GM19324 (cell line): ENCODE results near the gene SGO2.
A peak's percentile ranks its signal among the peaks of the same experiment; 100 is the strongest.

Source experiments
- ATAC-seq: cut with Tn5 transposase; IDR thresholded peaks from one replicate; pipeline ENCODE4 v1.9.1; 2021; ENCODE audit warnings: mild to moderate bottlenecking, moderate library complexity; ENCODE audit not compliant: unreplicated experiment, low FRiP score

Gene SGO2, protein sequence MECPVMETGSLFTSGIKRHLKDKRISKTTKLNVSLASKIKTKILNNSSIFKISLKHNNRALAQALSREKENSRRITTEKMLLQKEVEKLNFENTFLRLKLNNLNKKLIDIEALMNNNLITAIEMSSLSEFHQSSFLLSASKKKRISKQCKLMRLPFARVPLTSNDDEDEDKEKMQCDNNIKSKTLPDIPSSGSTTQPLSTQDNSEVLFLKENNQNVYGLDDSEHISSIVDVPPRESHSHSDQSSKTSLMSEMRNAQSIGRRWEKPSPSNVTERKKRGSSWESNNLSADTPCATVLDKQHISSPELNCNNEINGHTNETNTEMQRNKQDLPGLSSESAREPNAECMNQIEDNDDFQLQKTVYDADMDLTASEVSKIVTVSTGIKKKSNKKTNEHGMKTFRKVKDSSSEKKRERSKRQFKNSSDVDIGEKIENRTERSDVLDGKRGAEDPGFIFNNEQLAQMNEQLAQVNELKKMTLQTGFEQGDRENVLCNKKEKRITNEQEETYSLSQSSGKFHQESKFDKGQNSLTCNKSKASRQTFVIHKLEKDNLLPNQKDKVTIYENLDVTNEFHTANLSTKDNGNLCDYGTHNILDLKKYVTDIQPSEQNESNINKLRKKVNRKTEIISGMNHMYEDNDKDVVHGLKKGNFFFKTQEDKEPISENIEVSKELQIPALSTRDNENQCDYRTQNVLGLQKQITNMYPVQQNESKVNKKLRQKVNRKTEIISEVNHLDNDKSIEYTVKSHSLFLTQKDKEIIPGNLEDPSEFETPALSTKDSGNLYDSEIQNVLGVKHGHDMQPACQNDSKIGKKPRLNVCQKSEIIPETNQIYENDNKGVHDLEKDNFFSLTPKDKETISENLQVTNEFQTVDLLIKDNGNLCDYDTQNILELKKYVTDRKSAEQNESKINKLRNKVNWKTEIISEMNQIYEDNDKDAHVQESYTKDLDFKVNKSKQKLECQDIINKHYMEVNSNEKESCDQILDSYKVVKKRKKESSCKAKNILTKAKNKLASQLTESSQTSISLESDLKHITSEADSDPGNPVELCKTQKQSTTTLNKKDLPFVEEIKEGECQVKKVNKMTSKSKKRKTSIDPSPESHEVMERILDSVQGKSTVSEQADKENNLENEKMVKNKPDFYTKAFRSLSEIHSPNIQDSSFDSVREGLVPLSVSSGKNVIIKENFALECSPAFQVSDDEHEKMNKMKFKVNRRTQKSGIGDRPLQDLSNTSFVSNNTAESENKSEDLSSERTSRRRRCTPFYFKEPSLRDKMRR

DNA sequence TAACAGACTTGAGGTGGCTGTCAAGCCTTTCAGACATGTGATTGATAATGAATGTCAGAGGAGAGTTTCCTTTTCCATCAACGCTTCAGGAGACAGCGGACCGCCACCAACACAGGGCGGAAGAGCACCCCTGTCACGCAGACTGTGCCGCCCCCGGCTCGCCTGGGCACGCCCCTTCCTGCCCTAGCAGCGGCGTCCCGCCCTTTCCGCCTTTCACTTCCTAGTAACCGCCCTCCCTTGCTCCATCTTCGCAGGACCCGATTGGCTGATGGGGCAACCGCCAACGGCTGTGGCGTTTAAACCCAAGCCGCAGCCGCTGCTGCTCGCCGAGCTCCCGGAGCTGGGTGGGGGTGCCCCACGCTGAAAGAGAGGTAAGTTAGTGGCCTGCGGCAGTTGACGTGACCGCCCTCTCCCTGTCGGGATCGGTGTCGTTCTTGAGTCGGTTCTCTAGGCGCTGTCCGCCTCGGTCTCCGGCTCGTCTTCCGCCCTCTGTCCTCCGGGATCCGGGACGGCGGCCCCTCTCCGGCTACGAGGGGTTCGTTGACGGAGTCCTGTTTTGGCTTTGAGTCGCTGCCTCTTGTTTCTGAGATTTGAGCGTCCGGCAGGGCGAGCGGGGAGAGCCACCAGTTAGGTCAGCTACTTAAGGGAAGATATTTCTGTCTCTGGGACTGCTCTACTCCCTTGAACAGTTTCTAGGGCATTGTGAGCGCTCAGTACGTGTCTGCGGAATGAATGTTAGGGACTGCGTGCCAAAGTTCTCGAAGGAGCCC, at the start of gene SGO2:
Gene SGO2 (plus strand): TSS at position 326 of the 770 bp plus-strand sequence. CDS start 6,769 bp downstream, outside the sequence.
- peak; percentile 100 for ATAC-seq

DNA sequence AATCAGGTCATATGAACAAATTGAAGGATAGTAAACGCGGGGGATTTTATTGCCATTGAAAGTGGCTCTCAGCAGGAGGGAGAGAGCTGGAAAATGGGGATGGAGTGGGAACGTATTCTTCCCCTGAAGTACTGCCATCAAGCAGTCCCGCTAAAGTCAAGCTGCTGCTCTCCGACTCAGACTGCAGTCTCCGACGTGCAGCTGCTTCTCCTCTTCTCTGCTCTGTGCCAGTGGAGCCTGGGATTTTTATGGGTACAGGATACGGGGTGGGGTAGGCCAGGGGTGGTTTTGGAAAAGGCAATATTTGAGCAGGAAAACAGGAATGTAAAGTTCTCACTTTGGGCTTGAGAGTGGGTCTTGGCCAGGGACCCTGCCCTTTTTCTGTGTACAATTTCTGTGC, 49.2 kb upstream of the SGO2 start:
- no peak for ATAC-seq

DNA sequence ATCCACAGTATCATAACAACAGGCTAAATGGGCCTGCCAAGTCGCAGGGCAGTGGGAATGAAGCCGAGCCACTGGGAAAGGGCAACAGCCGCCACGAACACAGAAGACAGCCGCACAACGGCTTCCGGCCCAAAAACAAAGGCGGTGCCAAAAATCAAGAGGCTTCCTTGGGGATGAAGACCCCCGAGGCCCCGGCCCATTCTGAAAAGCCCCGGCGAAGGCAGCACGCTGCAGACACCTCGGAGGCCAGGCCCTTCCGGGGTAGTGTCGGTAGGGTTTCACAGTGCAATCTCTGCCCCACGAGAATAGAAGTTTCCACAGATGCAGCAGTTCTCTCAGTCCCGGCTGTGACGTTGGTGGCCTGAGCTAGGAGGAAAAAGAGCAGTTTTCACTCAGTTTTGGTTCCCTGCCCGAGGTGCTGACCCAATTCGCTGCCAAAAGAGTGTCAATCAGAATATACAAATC, 48.3 kb upstream of the SGO2 start:
- no peak for ATAC-seq

DNA sequence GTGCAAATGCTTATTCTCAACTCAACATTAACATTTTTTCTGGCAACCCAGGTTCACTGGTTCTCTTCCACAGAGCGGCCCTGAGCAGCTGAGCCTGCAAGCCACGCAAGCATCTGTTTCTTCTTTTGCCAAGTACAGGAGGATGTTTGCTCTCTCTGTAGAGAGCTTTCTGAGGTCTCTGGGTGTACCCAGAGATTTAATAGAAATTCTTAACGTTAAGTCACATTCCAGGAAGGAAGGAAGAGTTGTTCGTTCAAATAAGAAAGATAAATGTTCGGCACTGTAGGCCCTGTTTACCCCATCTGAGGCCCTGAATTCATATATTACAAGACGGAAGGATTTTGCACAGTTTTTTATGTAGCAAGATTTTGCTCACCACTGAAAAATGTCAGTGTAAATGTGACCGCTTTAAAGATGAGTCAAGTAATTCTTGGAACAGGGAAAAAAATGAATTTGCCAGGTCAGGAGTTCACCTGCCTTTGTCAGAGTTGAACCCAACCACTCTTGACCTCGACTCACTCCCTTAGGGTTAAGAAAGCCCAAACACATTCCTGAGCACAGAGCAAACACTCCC, 46.2 kb upstream of the SGO2 start:
- no peak for ATAC-seq

DNA sequence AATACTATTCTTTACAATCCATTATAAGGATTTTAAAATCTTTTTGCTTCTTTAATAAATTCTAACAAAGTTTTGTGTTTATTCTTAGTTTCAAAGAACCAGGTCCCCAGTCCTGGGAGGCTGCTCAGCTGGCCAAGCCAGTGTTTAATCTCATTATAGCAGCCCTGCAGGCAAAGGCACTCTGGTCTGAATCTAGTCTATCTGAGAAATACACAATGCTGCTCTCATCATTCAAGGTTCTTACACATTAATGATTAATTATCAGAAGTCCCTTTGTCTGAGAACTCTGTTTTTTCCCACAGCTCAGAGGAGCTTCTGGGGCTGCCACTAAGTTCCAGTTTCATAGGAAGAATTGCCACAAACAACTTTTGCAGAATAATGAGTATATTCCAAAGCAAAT, 43.8 kb upstream of the SGO2 start:
- ATAC-seq = no peak

DNA sequence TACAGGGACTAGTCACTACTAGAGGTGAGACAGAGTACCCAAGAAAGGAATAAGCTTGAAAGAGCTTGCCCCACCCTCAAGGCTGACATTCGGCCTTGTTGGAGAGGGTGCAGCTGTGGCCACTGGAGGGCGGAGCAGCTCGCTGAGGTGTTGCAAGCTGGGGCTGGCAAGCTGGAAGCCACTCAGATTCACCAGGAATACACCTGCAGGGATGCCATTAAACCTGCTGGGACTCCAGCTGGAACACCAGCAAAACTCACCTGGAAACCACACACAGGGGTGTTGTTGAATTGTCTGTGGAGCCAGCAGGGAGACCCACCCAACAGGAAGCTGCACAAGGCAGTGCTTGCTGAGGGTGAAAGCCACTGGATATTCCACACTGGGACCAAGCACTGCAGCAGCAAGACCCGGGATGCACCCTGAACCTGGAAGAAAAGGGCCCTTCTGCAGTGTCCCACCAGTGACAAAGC, 42.2 kb upstream of the SGO2 start:
- ATAC-seq = peak; percentile 48

DNA sequence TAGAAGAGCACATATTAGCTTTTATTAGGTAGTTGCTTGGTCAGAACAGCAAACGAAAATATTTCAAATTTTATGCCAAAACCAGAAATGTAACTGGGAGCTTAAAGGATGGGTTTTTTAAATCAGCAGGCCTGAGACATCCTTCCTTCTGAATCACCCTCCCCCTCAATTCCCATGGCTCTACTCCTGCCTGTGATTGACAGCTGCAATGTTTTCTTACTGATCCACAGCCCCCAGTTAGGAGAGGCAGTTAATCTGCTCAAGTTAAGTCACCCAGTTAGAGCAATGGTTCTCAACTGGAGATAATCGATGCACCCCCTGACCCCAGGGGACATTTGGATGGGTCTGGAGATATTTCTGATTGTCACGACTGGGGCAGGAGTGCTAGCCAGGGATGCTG, 41.1 kb upstream of the SGO2 start:
- no peak for ATAC-seq

DNA sequence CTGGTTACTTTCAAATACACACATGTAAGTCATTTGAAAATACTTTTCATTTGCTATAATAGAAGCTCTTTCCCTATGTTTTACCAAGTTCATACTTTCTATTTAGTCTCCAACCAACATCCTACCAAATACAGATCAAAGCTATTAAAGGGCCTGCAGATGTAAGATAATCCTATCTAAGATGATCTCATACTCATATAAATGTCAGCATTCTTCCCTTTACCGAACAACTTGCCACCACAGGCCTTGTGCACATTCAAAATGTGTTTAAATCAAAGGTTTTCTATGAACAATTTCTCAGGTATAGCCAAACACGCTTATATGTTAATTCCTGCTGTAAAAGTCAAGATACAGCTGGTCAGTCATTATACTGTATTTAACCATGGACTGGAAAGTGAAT, 39.5 kb upstream of the SGO2 start:
- no peak for ATAC-seq

DNA sequence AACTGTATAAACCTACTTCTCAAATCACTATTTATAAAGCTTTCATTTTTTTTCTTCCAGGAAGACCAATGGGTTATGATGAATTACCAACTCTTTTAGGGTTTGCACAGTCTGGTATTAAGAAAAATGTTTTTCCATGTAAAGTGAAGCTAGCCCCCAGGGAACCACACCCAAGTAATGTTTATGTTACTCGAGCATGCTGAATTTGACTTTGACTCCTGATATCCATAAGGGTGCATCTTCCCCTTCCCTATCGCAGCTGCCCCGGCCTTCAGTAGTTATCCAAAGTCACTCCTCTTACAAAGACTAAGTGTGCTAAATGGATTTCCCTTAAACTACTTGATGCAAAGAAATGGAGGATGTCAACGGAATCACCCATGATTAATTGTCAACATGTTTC, 37.8 kb upstream of the SGO2 start:
- ATAC-seq = no peak

DNA sequence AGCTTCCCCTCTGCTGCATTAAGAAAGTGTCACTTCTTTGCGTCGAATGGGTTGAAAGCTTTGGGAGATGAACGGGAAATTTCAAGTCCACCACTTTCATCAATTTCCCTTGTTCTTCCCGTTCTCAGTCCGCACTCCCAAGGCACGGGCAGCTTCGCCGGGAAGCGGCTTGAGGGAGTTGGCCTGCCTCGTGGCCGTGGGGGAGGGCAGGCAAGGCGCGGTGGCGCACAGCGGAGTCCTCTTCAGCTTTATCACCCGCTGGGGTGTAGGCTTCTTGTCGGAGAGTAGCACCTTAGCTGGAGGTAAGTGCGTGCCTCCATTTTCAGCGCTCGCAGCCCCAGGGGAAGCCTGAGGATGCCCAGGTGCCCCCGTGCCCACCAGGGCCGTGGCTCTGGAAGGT, 36.0 kb upstream of the SGO2 start:
- ATAC-seq = no peak

DNA sequence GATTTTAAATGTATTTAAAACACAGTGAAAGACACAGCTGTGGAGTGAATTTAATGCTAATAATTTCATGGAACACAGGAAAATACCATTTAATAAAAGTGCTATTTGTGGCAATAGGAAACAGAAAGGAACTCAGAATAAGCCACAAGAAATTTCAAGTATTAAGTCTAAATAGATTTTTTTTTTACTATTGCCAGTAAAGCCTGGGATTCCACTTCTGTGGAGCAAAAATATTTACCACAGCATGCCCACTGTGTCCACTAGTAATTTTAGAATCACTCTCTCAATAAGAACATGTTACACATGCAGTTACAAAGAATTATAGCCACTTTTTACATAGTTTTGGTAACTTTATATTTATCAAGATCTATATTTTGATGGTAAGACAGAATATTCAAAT, 33.4 kb upstream of the SGO2 start:
- ATAC-seq = no peak

DNA sequence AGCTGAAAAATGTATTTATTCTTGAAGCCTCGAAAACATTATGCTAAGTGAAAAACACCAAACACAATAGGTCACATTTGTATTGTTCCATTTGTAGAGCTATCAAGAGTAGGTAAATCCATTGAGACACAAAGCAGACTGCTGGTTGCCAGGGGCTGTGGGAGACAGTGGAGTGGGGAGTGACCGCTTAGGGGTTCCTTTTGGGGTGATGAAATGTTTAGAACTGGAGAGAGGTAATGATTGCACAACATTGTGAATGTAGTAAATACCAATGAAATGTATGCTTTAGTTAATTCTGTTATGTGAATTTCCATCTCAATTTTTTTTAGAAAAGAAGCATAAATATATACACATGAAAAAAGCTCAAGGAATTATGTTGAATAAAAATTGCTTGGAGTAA, 32.0 kb upstream of the SGO2 start:
- ATAC-seq = no peak

DNA sequence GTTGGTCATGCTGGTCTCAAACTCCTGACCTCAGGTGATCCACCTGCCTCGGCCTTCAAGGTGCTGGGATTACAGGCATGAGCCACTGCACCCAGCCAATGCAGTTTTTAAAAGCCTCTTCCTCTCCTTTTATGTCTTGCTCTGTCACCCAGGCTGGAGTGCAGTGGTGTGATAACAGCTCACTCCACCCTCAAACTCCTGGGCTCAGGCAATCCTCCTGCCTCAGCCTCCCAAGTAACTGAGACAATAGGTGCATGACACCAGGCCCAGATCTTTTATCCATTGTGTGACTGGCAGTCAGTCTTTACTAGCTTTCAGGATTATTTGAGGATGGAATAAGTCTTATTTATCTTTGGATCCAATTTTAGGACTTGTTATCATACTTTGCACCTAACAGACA, 29.3 kb upstream of the SGO2 start:
- no peak for ATAC-seq

DNA sequence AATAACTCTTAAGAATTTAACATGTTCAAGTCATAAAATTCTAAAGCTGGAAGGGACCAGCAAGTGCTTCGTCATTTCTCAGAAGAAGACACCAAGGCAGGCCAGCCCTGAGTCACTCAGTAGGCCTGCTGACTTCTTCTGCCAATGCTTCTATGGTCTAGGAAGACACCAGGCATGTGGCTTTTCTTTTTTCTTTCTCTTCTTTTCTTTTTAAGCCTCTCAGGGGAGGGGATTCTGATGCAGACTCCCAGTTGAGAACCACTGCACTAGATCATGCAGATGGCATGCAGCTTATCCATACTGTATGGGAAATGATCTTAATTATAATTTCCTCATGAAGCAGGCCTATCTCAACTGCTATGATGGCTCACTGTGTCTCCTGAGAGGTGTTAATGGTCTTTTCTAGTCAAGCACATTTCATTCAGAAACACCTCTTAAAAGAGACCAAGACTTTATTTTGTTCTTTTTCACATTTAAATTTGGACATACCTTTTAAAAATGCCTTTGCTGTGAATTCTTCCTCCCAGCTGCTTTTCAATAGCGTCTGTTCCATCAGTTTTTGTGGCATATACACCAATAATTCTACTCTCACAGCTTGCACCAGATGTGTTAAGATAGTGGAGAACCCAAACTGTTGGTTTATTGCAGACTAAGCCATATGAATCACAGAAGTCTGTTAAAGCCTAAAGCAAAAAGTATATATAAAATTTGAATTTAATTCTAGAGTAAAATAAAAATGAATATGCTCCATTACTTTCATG, 27.4 kb upstream of the SGO2 start:
- no peak for ATAC-seq

DNA sequence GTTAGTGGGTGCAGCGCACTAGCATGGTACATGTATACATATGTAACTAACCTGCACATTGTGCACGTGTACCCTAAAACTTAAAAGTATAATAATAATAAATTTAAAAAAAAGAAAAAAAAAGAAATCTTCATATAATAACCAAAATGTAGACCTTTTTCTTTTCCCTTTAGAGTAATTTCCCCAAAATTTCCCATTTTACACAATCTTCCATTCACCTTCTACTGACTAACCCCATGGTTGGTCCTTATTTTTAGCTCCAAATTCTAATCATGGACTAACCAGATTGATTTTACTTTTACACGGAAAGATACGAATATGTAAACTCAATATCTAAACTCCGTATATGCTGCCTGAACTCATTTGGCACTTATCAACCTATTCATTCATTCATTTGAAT, 23.8 kb upstream of the SGO2 start:
- no peak for ATAC-seq

DNA sequence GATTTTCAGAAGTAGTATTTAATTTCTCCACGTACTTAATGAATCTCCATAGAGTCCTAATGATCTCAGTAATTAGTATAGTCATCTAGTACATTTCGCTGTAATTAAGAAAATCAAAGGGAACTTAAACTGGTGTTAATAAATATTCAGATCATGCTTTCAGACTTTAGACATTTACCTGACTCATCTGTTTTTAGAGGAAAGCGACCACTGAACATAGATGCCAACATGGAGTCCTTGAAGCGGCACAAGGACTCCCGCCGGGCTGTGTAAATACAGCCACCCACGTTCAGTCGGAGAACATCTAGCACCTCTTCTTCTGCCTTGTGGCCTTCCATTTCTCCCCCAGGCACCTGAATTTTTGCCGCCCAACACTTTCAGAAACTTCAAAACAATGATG, 19.3 kb upstream of the SGO2 start:
- ATAC-seq = no peak

DNA sequence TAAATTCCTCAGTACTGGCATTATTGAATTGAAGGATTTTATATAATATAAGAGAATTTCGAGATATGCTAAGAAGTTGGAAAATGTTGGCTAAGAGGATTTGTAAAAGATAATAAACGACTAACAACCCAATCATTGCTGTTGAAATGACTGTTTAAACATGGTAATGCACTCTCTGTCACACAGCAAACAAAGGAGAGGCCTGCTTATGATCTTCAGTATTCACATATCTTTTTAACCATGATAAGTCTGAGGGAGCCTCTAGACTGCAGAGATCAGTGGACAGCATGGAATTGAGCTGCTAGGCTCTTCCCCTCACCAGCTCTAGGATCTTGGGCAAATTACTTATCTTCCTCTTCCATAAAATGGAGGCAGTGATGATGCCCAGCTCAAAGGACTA, 18.8 kb upstream of the SGO2 start:
- ATAC-seq = no peak

DNA sequence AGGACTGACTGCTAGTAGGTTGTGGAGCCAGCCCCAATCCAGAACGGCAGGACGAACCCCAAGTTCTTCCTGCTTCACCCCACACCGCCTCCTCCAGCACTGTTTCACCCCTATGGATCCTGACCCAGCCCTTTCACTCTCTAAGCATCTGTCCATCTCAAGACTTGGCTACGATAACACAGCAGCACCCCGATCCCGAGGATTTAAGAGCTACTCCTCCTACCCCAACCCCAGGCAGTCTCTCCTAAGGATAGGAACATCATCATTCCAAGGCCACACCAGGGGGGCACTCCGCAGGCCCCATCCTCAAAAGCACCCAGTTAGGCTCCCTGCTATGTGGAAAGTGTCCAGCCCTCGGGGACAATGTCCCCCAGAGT, 16.8 kb upstream of the SGO2 start:
- no peak for ATAC-seq
